Stimulated activated CD4-positive, alpha-beta T cell treated with anti-CD3 and anti-CD28 coated beads, Interleukin-15, amount 100 ng/mL, for 24 hours (primary cell): ENCODE measurements around the gene TRIM17.

Experiments
- DNase-seq: peaks from one replicate; pipeline ENCODE4 v3.0.0-alpha.2; 2020

TRIM17 gene

DNA sequence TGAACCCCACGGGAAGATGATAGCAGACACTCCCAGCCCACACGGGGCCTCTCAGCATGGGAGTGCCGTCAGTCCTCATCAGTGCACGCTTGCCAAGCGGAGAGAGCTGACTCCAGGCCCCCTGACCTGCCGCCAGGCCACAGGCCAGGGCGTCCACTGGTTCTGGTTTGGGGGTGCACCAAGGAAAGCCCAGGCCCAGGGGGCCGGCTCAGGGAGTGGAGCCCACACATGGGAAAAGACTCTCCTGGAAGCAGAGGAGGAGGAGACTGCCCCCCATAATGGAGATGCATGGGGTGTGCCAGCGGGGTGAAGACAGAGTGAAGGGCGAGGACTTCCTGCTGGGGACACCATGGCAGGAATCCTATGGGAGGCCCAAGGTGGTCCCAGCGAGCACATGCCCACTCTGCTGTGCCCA, 16.4 kb downstream of the TRIM17 start:
- DNase-seq = no peak

DNA sequence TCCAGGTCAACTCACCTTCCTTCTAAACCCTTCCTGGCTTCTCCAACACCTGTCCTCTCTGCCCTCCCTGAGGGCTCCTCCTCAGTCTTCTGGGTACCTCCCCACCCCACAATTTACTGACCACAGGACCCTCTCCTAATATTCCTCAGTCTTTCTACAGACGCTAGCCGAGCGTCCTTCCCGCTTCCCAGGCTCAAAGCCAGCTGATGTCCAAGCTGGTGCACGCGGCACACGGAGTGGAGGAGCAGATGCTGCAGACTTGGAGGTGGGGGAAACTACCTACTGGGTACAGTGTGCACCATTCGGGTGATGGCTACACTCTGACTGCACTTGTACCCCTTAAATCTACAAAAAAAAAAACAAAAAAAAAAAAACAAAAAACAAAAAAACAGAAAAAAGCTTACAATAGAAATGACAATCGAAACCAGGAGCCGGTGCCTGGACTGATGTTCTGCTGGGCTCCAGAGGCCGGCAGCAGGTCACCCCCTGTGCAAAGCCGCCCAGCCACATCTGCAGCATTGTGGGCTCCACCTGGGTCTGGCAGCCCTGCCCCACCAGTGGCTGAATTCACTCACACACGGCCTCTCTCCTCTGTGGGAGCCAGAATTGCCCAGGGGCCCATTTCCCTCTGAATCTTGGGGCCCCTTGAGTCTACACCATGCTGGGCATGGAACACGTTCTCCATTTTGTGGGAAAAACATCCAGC, 17.0 kb downstream of the TRIM17 start:
- no peak for DNase-seq

DNA sequence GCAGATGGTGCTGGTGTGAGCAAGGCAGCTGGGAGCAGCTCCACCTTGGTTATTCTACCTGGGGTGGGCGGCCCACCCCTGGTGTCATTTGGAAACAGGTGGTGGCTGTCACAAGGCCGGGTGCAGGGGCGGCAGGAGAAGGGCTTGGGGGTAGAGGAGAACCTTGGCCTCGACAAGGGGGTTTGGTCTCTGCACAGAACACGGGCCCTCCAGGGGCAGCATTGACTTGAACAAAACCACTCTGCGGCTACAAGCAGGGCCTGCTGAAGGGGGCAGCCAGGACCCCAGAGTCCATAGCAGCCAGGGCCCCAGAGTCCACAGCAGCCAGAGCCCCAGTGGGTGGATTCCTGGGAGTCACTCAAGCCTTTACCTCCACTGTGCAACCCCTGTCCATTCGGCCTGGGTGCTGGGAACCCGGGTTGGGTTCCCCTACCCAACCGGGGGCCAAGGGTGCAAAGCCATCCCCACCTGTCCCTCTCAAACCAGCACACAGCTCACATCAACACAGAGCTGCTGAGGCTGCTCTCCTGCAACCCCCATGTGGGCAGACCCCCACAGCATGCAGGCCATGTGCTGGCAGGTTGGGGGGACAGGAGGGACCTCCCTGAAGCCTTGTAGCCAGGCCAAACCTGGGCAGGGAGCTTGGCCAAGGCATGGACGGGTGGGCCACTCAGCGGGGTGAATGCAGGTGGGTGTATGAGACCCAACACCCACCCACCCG, 17.8 kb downstream of the TRIM17 start:
- DNase-seq = no peak

DNA sequence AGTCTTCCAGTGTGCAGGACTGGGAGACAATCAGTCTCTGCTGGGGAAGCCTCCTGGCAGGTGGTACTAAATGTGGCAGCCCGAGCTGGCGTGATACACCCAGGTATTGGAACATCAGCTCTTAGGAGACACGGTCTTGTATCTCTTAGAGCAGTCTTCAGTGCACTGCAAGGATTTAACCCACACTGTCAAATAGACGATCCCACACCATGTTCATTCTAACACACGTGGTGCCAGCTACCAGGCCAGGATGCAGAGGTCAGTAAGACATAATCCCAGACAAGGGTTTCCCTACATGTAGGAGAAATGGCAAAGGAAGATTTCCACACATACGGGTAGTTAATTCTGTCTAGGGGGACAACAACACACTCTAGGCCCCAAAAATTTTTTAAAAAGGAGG, 18.7 kb downstream of the TRIM17 start:
- DNase-seq = no peak

DNA sequence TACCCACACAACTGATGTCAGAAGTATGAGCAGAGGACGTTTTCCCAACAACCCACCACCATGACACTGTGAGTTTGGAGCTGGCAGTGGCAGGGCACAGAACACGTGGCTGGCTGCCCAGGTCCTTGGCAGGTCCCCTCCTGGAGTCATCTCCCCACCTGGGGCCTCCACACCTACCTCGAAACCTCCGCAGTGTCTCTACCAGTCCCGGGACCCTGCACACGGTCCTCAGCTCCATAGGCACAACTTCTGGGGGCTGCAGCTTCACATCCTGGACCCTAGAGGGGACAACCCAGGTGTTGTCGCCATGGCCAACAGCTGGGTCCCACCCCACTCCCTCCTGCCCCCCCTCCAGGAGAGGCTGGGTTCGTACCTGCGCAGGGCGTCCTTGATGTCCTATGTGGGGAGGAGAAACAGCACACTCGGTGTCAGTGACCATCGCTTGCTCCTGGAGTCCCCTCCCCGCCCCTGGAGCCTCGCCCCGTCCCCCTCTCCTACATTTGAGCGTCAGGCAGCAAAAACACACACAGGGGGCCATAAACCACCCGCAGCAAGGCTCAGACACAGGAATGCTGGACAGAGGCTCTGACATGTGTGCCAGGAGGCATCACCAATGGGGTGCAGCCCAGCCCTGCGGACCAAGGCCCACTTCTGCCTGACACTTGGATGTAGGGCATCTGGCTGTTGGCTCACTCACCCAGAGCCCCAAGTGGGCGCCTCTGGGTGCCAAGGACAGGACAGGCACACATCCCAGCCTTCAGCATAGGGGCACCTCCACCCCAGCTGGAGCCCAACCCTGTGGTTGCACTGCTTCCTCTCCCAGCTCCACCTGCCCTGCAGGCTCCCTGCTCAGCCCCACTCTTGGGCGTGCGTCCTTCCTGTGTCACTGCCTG, 19.6 kb downstream of the TRIM17 start:
- DNase-seq = no peak

DNA sequence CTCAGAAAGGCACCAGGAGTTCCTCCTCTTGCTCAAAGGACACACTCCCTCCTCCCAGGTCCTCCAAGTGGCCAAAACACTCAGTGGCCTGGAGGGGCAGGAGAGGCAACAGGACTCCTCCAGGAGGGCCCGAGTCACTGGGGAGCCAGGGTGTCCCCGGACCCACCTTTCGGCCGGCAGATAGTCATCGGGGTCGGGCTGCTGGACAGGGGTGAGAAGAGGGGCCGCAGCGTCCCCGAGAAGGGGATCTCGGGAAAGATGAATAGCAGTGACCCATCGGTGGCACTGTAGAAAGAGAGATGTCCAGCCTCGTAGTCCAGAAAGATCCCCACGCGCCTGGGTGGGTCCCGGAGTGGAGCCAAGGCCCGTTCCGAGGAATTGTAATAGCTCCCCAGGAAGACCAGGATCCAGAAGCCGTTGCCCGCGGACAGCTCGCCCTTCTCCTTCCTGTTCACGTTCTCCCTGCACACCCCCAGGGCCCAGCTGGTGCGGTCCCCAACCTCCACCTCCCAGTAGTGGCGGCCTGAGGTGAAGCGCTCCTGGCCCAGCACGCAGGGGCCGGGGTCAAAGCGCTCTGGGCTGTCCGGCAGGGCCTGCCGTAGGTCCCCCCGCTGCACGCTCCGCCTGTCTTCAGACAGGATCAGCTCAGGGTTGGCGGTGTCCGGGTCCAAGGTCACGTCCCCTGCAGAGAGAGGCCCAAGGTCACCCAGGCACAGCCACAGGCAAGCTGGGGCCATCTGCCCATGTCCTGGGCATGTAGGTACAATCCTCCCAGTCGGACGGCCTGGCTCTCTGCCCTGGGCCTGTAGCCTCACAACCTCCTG, 21.9 kb downstream of the TRIM17 start:
- DNase-seq = no peak

DNA sequence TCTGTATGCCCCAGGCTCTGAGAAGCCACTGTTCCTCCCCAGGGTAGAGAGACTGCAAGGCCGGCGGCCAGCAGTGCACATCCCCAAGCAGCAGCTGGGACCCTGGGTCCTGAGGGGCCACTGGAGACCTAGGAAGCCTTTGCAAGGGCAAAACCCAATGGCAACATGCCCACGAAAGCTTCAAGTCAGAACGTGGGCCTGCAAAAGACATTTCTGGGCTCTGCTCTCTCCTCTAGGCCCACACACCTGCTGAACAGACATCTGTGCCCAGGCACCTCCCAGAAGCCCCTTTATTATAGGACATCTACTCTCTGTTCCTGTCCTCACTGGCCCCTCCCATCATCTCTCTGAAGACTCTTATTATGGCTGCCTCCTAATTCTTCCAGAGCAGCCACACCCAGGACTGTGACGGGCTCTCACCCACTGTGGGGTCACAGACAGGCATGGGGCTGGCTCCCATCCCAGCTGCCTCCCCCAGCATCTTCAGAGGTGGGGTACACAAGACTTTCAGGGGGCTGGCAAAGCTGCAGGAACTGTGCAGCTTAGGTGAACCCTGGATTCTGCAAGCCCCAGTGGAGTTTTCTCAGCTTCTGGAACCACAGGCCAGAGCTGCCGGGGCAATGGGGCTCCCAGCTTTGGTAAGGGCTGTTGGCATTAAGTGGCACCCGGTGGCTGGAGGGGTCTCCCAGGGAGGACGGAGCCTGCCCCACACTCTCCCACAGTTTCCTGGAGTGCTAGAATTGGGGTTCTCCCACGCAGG, 22.7 kb downstream of the TRIM17 start:
- DNase-seq = no peak

DNA sequence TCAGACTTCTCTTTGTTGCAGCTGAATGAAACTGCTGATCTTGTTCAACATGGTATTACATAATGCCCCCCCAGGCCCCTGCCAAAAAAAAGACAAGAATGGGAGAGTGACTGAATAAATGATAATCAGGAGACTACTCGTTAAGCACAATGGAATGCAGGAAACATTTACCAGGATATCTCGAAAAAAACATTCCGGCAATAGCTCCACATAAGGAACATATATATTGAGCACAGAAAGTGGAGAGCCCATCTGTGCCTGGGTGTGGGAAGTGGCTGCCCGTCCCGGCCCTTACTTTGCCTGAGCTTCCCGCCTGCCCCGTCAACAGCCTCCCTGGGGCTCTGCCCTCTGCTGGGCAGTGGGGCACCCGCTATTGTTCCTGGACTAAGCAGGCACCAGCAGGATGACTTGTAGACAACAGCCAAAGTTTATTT, 23.4 kb downstream of the TRIM17 start:
- no peak for DNase-seq

DNA sequence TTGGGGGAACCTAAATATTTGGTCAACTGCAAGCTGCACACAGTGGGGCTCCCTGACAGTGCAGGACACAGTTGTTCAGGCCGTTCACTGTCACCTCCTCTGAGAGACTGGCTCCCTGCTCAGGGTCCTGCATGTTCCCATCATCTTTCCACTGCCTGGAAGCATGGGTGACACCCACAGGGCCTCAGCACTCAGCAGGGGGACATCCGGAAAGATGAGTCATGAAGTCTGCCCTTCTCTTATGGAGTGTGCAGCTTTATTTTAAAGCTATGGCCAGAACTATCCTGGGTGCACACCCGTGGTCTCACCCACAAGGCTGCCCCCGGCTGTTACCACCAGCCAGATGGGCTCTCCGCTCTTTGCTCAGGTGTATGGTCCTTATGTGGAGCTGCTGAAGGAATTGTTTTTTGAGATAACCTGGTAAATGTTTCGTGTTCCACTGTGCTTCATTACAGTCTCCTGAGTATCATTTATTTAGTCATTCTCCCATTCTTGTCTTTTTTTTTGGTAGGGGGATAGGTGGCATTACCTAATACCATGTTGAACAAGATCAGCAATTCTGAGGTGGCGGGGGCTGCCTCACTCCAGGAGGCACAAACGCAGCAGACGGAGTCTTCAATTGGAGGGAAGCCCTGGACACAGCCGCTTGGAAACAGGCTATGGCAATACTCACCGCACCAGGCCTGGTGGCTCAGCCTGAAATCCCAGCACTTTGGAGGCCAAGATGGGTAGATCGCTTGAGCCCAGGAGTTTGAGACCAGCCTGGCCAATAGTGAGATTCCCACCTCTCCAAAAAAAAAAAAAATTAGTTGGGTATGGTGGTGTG, 24.3 kb downstream of the TRIM17 start:
- no peak for DNase-seq

DNA sequence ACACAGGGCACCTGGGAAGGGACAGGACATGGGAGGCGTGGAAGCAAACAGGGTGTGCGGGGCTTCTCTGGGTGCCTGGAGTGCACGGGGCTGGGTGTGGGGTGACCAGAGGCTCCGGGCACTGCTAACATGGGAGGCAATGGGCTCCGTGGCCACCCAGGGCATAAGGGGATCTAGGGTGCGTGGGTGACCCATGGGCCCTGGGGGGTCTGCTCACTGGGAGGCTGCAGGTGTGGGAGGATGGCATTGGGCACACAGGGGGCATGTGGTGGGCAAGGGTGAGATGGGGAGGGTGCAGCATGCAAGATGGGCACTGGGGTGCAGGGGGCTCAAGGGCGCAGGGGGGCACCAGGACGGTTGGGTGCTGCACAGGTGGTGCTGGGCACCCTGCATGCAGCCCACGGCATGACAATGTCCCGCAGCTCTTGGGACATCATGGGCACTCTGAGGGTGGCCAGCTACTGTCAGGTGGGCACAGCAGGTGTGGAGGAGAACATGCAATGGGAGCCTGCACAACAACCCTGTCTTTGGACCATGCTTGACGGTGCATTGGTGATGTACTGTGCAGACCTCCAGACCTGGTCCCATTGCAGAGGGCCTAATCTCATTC, 25.1 kb downstream of the TRIM17 start:
- DNase-seq = no peak

DNA sequence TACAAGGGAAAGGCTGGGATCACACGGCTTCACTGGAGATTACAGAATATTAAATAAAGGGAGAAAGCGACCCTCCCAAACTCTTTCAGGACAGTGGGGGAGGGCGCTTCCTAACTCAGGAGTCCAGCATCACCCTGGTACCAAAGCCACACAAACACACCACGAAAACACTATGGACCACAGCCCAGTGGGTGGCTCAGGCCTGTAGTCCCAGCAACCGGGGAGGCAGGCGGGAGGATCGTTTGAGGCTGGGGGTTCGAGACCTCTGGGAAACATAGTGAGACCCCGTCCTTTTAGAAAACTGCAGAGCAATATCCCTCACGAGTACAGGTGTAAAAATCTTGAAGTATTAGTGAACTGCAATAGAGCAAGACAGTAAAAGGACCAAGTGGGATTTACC, 26.0 kb downstream of the TRIM17 start:
- no peak for DNase-seq

DNA sequence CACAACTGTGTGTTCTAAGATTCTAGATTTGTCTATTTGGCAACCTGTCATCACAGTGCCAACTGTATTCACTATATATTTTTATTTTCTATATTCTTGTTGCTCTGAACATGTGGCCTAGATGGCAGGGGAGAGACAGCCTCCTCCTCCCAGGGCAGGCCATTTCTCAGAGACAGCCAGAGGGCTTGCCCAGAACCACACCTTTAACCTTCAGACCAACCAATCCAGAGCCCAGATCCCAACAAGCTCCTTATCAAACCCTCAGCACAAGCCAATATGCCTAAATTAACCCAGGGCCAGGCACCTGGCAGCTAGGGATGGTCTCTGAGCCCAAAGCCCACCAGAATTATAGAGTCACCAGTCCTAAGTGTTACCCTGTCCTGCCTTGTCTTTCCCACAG, 29.3 kb downstream of the TRIM17 start:
- DNase-seq = no peak

DNA sequence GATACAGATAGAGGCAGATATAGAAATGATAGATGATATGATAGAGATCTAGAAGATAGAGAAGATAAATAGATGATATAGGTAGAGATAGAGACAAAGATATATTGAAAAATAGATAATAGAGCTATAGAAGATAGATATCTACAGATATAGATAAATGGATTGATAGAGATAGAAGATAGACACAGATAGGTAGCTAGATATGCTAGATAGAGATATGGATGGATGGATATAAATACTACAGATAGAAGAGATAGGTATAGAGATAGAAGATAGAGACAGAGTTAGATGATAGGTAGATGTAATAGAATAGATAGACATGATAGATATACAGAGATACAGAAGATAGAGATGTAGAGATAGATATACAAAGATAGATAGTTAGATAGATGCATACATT, 31.4 kb downstream of the TRIM17 start:
- DNase-seq = no peak

DNA sequence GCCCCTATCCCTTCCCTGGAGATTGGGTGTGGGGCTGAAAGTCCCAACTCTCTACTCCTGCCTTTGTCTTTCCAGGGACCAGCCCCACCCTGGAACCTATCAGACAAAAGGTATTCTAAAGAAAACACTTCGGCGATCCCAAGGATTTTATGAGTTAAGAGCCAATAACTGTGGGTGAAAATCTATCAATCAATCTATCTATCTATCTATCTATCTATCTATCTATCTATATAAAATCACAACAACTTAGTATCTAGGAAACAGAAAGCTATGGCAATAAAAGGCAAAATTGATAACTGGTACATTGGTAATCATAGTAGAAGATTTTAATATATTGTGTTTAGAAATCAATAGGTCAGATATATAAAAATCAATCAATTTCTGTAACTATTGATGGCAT, 32.9 kb downstream of the TRIM17 start:
- DNase-seq = no peak

DNA sequence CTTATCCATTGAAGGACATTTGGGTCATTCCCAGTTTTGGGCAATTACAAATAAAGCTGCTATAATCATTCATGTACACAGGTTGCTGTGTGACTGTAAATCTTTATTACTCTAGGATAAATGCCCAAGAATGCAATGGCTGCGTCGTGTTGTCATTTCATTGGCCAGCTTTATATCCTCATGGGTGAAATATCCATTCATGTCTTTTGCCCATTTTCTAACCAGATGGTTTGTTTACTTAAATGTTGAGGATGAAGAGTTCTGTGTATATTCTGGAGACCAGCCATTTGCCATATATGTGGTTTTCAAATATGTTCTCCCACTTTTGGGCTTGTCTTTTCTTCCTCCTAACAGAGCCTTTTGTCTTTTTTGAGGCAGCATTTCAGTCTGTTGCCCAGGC, 35.3 kb downstream of the TRIM17 start:
- no peak for DNase-seq

DNA sequence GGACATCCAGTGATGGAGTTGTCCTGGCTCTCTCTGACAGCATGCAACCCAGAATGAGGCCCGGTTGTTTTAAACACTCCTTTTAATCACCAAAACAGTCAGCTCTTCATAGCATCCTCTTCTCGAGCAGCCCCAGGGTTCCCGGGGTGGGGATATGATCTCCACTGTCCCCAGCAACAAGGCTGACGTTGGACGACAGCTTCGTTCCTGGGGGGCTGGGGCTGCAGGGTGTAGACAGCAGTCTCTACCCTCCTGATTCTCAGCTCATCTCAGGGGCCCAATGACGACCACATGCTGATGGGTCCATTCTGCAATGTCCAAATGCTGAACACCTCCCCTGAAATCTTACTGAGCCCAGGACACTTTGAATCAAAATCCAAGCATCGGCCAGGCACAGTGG, 37.0 kb downstream of the TRIM17 start:
- no peak for DNase-seq

DNA sequence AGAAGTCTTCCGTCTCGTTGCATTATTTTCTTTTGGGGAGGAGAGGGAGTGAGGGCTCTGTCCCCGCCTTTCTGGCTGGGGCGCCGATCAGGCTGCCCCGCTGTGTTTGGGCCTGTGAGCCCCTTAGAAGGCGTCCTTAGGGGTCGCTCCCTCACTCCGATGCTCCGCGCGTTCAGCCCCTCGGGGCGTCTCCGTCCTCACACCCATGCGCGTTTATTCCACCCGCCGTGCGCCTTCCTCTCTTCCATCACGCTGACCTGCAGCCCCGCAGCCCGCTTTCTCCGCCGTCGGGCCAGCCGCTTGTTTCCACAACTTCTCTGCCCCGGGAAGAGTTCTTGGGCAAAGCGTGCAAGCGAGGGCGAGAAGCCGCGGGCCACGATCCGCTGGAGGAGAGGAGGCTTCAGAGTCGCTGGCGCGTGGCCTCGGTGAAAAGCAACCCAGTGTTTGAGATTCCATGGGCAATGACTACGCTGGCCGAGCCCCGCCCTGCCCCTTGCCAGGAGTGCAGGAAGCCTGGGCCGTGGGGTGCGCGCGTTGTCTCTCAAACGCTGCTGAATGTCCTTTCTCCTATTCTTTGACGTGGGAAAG, 37.7 kb downstream of the TRIM17 start:
- peak; percentile 30 for DNase-seq

DNA sequence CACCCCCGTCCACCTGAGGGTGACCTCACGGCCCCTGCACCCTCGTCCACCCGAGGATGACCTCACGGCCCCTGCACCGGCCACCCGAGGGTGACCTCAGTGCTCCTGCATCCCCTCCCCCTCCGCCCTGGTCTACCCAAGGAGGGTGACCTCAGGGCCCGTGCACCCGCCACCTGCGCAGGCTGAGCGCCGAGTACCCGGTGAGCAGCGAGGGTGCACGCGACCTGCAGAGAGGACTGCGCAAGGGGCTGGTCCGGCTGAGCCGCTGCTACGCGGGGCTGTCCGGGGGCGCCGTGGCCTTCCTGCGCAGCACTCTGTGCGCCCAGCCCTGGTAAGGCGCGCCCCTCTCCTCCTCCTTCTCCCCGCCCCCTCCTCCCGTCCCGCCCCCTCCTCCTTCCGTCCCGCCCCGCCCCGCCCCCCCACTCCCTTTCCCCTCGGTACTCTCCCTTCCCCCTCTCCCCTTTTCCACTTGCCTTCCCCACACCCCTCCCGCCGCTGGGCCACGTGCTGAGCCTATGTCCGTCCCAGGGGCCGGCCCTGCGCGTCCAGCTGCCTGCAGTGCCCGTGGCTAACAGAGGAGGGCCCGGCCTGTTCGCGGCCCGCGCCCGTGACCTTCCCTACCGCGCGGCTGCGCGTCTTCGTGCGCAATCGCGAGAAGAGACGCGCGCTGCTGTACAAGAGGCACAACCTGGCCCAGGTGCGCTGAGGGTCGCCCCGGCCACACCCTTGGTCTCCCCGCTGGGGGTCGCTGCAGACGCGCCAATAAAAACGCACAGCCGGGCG, 38.4 kb downstream of the TRIM17 start:
- DNase-seq = peak; percentile 74

DNA sequence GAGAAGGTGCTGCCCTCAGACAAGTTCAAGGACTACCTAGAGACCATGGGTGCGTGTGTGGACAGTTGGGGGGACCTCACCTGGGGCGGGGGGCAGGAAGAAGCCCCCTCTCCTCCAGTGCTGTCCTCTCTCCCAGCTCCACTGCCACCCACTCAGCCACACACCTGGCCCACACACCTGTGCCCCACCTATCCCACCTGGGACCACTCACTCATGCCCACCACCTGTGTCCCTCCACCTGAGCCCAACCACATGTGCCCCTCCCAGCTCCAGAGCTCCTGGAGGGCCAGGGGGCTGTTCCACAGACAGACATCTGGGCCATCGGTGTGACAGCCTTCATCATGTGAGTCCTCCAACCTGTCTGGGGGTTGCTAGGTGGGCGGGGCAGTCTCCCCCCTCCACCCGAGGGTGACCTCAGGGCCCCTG, 39.0 kb downstream of the TRIM17 start:
- no peak for DNase-seq
